Left ventricle myocardium inferior (tissue), 1 donor: ENCODE results near the gene GNB2. TPM values are rescaled to one million over a fixed set of nuclear protein-coding genes. Genes with fewer than 3 reads are reported as not detected.

Experiments
- DNase-seq: peaks from one replicate; pipeline ENCODE4 v3.0.0-alpha.2; 2020
- H3K27ac ChIP-seq: fragments of 200-600 bp; replicated peaks from 2 replicates; pipeline ENCODE4 v1.8.0; 2021
- H3K27me3 ChIP-seq: fragments of 200-600 bp; 2 replicates; pipeline ENCODE4 v1.8.0; 2021; ENCODE audit warnings: low read depth
- H3K36me3 ChIP-seq: fragments of 200-600 bp; 2 replicates; pipeline ENCODE4 v1.8.0; 2021
- H3K4me1 ChIP-seq: fragments of 200-600 bp; 2 replicates; pipeline ENCODE4 v1.8.0; 2021
- H3K4me3 ChIP-seq: fragments of 200-600 bp; 2 replicates; pipeline ENCODE4 v1.8.0; 2021; ENCODE audit warnings: mild to moderate bottlenecking, moderate library complexity
- H3K9me3 ChIP-seq: fragments of 200-600 bp; replicated peaks from 2 replicates; pipeline ENCODE4 v1.8.0; 2021
- CTCF ChIP-seq: fragments of 200-600 bp; IDR thresholded peaks from 2 replicates; pipeline ENCODE4 v1.8.0; 2021; ENCODE audit warnings: antibody characterized with exemption, mild to moderate bottlenecking, borderline replicate concordance
- intact Hi-C: fragments of 100-400 bp; cut with micrococcal nuclease; formaldehyde crosslinking; loops from one replicate; pipeline ENCODE4 v1.11.0; 2022
- total RNA-seq: library from RNA; stranded (reverse); fragmentation: NEBNext Ultra II Directional; extraction: Animal tissue kit (Norgen Biotek cat#: 25700); gene quantifications from one replicate; pipeline ENCODE4 v1.2.1, GENCODE V29; 2021
- donor health status: DM: no; HTN: yes; CAD: no; lungs with severe emphysema.

Gene GNB2
- total RNA-seq, 1 donor from 2014 or later = 98.3 TPM

GRCh38 chr7:100679129-100679926, 5.8 kb downstream of the GNB2 start:
- no peak for DNase-seq

GRCh38 chr7:100679927-100680575, 6.5 kb downstream of the GNB2 start:
- peaks cover 75% of the 10 kb centered on the region for H3K36me3 ChIP-seq
- H3K9me3 ChIP-seq = no peaks in the 10 kb centered on the region
- no peak for TF ChIP-seq CTCF
- peak; percentile 53 for DNase-seq
- peak overlapping the region; percentile 61 for H3K27ac ChIP-seq
- intact Hi-C loops = no loop called here
- H3K27me3 ChIP-seq = no peaks in the 10 kb centered on the region
- peaks cover 60% of the 10 kb centered on the region for H3K4me1 ChIP-seq
- H3K4me3 ChIP-seq = no peak overlapping the region

More at GRCh38 chr7:100679129-100679926, 5.8 kb downstream of the GNB2 start:
- Histone ChIP-seq H3K27ac (peak overlapping the region; percentile 61), H3K4me3 (no peak overlapping the region), H3K4me1 (peaks cover 65% of the 10 kb centered on the region), H3K36me3 (peaks cover 67% of the 10 kb centered on the region), H3K9me3 (no peaks in the 10 kb centered on the region), H3K27me3 (no peaks in the 10 kb centered on the region)
- TF ChIP-seq CTCF = no peak
- intact Hi-C loops = no loop called here

GRCh38 chr7:100680576-100681271, 7.2 kb downstream of the GNB2 start:
- DNase-seq = peak; percentile 25
- Histone ChIP-seq H3K27ac (peak overlapping the region; percentile 61), H3K9me3 (no peaks in the 10 kb centered on the region), H3K4me1 (peaks cover 53% of the 10 kb centered on the region), H3K27me3 (no peaks in the 10 kb centered on the region), H3K36me3 (peaks cover 81% of the 10 kb centered on the region), H3K4me3 (no peak overlapping the region)
- no peak for TF ChIP-seq CTCF
- intact Hi-C loops = no loop called here

- H3K27ac ChIP-seq = peak overlapping the region; percentile 61
- peaks cover 44% of the 10 kb centered on the region for H3K4me1 ChIP-seq
- DNase-seq = no peak
- H3K27me3 ChIP-seq = no peaks in the 10 kb centered on the region
- H3K4me3 ChIP-seq = no peak overlapping the region
- no peak for TF ChIP-seq CTCF
- intact Hi-C loops = no loop called here
- H3K9me3 ChIP-seq = no peaks in the 10 kb centered on the region
- peaks cover 87% of the 10 kb centered on the region for H3K36me3 ChIP-seq
Measured at GRCh38 chr7:100681491-100682227, 8.1 kb downstream of the GNB2 start.

GRCh38 chr7:100682228-100682741, 8.7 kb downstream of the GNB2 start:
- Histone ChIP-seq H3K4me3 (no peak overlapping the region), H3K36me3 (peaks cover 87% of the 10 kb centered on the region), H3K9me3 (no peaks in the 10 kb centered on the region), H3K27ac (no peak overlapping the region), H3K27me3 (no peaks in the 10 kb centered on the region), H3K4me1 (peaks cover 37% of the 10 kb centered on the region)
- no peak for DNase-seq
- intact Hi-C loops = no loop called here
- no peak for TF ChIP-seq CTCF
